ENCODE measurements around the gene TRPM1.

TRPM1 gene

GRCh38 chr15:31081588-31082250, 19.8 kb downstream of the TRPM1 start:
- no peak for DNase-seq

- no peak for DNase-seq
Observed at GRCh38 chr15:31081056-31081455, 20.5 kb downstream of the TRPM1 start.

GRCh38 chr15:31080591-31081014, 20.9 kb downstream of the TRPM1 start:
- peak; percentile 28 for DNase-seq

- DNase-seq, result no peak
Observed at GRCh38 chr15:31079519-31079918, 22.0 kb downstream of the TRPM1 start.

- no peak for DNase-seq
Observed at GRCh38 chr15:31078471-31078870, 23.1 kb downstream of the TRPM1 start.

DNA sequence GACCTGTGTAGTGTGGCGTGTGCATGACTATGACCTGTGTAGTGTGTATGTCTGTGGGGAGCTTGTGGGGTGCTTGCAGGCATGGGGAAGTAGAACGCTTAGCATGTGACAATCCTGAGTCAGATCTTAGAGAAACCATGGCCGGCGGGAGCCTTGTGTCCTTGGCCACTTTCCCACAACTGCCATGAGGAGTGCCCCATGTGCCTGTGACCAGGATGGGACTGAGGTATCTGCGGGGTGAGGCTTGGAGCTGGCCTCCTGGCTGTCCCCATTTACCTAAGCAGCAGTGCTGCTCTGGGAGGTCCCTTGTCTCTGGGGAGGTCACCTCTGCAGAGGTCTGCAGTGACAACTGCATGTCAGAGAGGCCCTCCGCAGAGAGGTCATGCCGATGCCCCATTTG, 23.6 kb downstream of the TRPM1 start:
- no peak for DNase-seq

DNA sequence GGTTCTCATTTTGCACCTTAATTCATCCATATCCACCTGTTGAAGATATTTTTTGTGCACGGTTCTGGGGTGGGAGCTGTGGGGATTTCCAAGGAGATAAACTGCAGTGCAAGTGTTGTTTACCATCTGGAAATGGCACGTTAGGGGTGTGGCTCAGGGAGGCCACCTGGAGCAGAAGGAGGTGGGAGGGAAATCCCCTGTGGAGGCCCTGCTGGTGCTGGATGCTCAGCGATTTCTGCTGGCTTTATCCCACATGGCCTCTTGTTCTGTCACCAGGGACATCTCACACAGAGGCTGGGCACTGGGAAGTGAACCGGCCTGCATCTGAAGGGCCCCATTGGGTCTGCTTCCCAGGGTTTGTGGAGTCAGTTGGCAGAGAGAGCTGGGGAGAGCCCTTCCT, 24.3 kb downstream of the TRPM1 start:
- no peak for DNase-seq

- DNase-seq, result no peak
Observed at GRCh38 chr15:31074321-31074720, 27.2 kb downstream of the TRPM1 start.

DNA sequence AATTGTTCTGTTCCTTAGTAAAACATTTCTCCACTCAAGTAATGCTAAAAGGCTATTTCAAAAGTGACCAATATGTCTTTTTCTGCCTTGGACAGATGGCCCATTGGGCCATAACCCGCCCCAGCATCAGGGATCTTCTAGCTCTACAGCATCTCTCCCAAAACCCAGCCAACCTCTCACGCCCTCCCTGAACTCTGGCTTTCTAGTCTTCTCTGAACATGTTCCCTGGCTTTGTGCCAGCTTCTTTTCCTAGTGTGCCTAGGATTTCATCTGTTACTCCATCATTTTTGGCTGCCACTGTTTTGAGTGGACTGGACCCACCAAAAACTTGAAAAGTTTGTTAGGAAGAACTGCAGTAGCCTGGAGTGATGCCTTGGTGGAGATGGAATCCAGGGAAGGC, 30.7 kb downstream of the TRPM1 start:
- DNase-seq, result no peak

DNA sequence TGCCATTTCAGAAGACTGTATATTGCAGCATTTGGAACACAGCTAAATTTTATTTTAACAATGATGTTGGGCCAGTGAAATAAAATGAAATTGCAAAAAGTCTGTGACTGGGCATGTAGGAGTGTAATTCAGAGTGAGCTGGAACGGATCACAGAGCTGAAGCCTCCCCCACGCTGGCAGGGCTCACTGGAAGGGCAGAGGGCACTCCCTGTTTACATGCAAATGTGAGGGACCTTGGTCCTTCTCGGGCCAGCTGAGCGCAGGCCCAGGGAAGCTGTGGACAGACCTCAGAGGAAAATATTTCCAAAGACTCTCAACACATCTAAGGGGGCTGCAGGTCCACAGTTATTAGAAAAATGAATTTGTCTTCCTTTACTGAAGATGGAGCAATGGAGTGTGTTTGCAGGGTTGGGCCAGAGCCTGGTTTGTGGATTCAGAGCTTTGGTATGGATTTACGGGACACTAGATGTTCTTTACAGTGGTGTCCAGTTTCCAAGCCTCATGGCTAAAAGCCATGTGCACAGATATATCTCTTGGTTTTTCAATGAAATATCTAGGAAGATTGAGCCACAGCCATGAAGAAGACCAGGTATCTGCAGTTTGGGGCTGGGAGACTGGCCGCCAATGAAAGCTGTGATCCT, 32.0 kb downstream of the TRPM1 start:
- DNase-seq, result no peak

- DNase-seq, result no peak
Observed at GRCh38 chr15:31067890-31068603, 33.5 kb downstream of the TRPM1 start.

- no peak for DNase-seq
Observed at GRCh38 chr15:31065824-31066223, 35.7 kb downstream of the TRPM1 start.

DNA sequence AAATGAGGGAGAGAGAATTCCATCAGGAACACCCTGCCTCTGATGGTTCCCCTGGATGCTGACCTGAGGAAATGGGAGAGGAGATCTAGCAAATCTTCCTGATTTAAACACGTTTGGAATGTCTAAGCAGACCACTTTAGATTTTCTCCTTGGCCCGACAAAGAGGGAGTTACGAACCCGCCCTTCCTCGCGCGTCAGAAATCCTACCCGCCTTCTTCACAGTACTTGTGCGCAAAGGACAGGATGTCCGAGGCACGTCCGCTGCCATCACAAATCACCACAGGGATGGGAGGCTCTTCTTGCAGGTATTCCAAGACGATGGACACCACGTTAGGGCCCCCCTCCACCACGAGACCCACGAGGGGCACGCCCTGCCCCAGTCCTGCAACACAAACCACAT, 38.6 kb downstream of the TRPM1 start:
- no peak for DNase-seq

GRCh38 chr15:31062310-31062847, 39.1 kb downstream of the TRPM1 start:
- DNase-seq, result no peak

DNA sequence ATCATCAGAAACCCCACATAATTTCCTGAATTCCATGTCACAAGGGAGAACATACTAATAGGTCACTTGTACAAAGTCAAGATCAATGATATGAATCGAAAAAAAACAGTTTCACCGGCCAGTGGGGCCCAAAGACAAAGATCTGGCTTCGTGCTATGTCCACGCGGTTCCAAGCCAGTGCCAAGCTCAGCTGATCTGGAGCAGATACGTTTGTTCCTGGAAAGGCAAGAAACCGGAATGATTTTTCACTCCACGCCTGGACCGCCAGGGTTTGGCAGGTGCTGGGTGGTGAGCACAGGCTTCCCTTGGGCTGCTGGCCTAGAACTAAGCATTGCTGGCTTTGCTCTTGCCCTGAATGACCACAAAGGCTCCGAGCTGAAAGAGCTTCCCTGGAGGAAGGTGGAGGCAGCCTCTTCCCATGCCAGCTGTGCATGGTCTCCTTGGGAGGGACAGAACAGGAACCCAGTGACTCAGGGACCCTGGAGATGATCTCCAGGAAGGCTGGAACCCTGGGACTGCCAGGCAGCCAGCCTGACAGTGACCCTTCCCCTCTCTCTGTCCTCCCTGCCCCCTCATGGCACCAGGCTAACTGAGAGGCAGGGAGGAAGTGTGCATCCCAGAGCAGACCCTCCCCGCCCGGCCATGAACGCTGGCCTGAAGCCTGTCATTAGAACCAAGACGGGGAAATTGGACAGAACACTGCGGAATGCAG, 40.9 kb downstream of the TRPM1 start:
- DNase-seq, result no peak

DNA sequence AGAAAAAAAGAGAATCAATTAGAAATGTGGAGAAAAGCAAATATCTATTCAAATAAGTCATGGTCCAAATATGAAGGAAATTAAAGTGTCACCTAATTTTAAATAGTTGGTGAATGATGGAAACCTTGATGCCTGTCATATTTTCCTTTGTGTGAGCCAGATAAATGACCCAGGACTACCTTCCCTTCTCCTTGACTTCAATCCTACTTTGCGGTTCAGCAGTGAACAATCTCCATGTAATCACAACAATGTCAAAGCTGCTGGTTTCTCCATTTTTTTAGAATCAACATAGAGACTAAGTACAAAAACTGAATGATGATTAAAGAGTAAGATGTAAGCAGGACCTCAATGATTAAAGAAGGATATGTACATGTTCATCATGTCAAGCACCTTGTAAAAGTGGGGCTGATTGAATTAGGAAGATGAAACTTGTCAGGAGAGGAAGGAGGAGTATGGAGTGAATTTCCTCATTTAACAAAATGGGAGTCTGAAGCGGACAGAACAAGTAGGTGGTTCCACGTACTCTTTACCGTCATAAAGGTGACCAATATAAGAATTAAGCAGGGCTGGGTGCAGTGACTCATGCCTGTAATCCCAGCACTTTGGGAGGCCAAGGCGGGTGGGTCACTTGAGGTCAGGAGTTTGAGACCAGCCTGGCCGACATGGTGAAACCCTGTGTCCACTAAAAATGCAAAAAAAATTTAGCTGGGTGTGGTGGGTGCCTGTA, 43.1 kb downstream of the TRPM1 start:
- DNase-seq, result no peak

- no peak for DNase-seq
Observed at GRCh38 chr15:31051496-31052080, 49.9 kb downstream of the TRPM1 start.

GRCh38 chr15:31050953-31051352, 50.6 kb downstream of the TRPM1 start:
- DNase-seq, result no peak

DNA sequence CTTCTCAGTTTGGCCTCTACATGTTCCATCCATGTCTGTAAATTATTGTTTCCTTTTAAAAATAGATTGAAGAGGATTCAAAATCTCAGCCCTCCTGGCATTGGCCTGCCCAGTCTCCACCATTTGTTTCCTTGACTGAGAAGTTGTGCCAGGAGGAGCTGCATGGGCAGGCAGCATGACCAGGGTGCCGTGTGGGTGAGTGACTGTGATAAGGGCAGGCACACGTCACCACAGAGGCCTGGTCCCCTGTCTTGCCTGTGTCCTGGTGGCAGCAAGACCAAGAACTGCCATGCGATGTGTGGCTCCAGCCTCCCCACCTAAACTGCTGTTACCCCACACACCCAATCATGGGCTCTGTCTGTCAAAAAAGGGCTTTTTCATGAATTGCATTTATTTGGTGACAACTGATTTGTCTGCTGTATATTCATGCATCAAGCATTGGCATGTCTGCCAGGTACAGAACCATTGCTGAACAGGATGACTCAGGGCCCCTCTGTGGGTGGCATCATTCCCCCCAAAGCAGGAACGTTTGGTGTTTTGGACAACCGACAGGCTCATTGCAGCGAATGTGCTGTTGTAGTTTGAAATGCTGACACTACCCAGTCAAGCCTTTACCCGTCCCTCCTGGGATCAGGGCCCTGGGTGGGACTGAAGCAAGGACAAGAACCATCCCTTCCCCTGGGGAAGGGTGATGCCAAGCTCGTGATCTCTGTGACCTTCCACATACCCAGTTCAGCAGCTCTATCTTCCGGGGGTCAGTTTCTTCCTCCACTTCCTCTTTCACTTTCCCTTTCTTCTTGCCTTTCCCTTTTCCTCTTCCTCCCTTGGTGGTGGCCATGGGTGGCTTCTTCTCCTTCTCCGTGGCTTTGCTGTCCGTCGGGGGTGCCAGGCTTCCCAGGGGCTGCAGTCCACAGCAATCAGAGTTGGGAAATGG, 51.6 kb downstream of the TRPM1 start:
- no peak for DNase-seq

GRCh38 chr15:31049111-31049510, 52.4 kb downstream of the TRPM1 start:
- DNase-seq, result no peak

GRCh38 chr15:31047437-31047836, 54.1 kb downstream of the TRPM1 start:
- no peak for DNase-seq
